HG02852 (cell line): ENCODE measurements around the gene EVA1B.

ENCODE experiments used
- ATAC-seq: cut with Tn5 transposase; IDR thresholded peaks from one replicate; pipeline ENCODE4 v1.9.1; 2021; ENCODE audit warnings: mild to moderate bottlenecking, moderate library complexity; ENCODE audit not compliant: unreplicated experiment

EVA1B gene

DNA sequence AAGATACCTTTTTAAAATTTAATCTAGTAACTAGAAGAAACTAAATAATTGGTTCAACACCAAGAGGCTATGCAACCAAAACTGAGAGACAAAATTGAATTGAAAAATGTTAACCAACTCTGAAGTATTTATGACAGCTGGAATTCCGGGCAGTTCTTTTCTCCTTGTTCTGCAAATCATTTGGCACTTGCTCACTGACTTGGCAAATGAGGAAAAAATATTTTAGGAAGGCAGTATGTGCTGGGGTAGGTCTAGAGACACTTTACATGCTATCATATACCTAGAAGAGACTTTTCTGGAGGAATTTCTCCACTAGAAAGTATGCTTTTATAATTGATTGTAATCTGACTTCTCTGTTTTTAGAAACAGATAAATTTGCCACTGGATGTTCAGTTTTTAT is 39.4 kb downstream of the EVA1B start:
- no peak for ATAC-seq

DNA sequence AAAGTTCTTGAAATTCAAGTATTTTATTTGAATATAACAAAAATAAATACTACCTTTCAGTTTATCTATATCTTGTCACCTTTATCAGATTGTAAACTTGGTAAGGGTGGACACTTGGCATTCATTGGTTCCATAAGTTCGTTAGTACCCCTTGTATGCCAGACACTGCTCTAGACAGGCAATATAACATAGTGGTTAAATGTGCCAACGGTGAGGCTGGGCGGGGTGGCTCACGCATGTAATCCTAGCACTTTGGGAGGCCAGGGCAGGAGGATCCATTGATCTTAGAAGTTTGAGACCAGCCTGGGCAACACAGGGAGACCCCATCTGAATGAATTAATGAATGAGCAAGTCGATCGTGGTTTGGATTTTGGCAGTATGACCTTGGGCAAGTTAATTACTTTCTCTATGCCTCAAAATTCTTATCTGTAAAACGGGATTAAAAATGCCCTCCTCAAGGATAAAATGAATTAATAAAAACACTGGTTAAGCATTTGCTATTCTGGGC is 43.6 kb downstream of the EVA1B start:
- ATAC-seq: no peak

DNA sequence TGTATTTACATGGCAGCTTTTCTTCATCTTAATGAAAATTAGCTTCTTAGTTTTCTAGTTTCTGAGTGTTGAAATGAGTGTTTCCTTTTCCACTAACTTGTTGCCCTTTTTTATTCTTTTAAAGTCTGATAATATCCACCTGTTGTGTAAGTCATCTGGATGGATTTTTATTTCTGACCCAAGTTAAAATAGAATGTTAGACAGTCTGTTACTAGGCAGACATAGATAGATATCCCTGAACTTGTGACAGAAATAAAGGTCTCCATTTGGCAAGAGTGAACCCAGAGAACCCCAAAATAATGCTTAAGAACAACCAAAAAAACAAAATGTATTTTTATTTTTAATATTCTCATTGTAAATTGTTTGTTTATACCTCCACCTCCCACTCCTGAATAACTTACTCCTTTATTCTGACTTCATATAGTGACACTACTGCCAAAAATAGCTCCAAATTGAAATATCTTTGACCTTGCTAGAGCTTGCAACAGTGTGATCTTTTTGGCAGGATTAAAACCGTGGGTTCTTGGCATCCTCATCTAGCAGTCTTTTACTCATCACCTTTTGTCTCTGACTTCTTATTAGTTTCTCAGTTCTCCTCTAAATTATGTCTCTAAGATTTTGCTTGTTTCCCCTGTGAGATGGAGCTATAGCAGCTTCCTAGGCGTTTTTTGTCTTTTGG is 44.2 kb downstream of the EVA1B start:
- no peak for ATAC-seq

DNA sequence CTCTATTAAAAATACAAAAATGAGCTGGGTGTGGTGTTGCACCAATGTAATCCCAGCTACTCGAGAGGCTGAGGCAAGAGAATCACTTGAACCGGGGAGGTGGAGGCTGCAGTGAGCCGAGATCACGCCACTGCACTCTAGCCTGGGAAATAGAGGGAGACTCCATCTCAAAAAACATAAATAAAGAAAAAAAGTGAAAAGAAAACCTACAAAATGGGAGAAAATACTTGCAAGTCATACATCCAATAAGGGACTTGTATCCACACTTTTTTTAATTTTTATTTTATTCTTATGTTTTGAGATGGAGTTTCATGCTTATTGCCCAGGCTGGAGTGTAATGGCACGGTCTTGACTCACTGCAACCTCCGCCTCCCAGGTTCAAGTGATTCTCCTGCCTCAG is 46.8 kb downstream of the EVA1B start:
- ATAC-seq: no peak

DNA sequence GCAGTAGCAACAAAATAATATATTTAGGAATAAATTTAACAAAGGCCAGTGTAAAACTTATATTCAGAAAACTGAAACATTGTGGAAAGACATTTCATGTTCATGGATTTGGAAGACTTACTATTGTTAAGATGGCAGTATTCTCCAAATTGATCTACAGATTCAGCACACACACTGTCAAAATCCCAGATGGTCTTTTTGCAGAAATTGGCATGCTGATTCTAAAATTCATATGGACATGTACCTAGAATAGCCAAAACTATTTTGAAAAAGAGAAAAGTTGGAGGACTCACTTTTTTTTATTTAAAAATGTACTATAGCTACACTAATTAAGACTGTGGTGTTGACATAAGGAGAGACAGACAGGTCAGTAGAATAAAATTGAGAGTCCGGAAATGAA is 49.2 kb downstream of the EVA1B start:
- no peak for ATAC-seq

DNA sequence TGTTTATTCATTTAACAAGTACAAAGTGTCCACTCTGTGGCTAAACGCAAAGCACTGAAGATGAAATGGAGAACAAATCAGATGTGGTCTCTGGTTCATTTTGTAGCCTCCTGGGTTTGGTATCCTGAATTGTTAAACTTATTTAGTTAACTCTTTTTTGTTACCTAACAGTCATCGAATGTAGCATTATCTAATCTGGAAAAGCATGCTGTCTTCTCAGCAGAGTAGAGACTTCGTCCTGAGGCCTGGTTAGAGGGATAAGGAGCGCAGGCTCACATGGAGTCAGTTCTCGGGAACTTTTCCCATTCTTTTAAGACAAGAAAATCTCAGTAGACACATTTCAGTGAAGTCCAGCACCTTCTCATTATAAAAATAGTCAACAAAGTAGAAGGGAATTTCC is 50.4 kb downstream of the EVA1B start:
- no peak for ATAC-seq
